ENCODE data around the gene SMAD3.

Gene SMAD3

GRCh38 chr15:67133026-67133425 lies 67.6 kb downstream of the SMAD3 start:
- Histone ChIP-seq H3K27ac (replicated peaks) (no peak overlapping the region), H3K27me3 (ENCODE audit: insufficient read depth, poor library complexity, severe bottlenecking) (no peaks in the 10 kb centered on the region), H3K4me3 (replicated peaks; ENCODE audit: insufficient read depth, low read length) (no peak overlapping the region)
- TF ChIP-seq REST (IDR thresholded peaks at IDR 0.05; ENCODE audit: insufficient replicate concordance, low read depth) (no peak), SPI1 (IDR thresholded peaks at IDR 0.05; ENCODE audit: borderline replicate concordance, low read depth) (no peak), CTCF (IDR thresholded peaks at IDR 0.05; ENCODE audit: insufficient read depth, low read length) (no peak), GABPA (IDR thresholded peaks at IDR 0.05; ENCODE audit: low read depth) (no peak), POLR2AphosphoS5 (IDR thresholded peaks at IDR 0.05; ENCODE audit: low read depth) (no peak)
- no peak for DNase-seq (ENCODE audit: low read depth in 1 of 2, low spot score in 1 of 2)

- no peak overlapping the region for H3K27ac ChIP-seq (replicated peaks)
- TF ChIP-seq SPI1 (IDR thresholded peaks at IDR 0.05; ENCODE audit: borderline replicate concordance, low read depth) (no peak), GABPA (IDR thresholded peaks at IDR 0.05; ENCODE audit: low read depth) (no peak), POLR2AphosphoS5 (IDR thresholded peaks at IDR 0.05; ENCODE audit: low read depth) (no peak), CTCF (IDR thresholded peaks at IDR 0.05; ENCODE audit: insufficient read depth, low read length) (no peak), REST (IDR thresholded peaks at IDR 0.05; ENCODE audit: insufficient replicate concordance, low read depth) (no peak)
- no peak overlapping the region for H3K4me3 ChIP-seq (replicated peaks; ENCODE audit: insufficient read depth, low read length)
- no peaks in the 10 kb centered on the region for H3K27me3 ChIP-seq (ENCODE audit: insufficient read depth, poor library complexity, severe bottlenecking)
- DNase-seq (ENCODE audit: low read depth in 1 of 2, low spot score in 1 of 2), result no peak
Measured at GRCh38 chr15:67133738-67134066, 68.3 kb downstream of the SMAD3 start.

GRCh38 chr15:67134067-67134838 lies 68.9 kb downstream of the SMAD3 start:
- Histone ChIP-seq H3K4me3 (replicated peaks; ENCODE audit: insufficient read depth, low read length) (no peak overlapping the region), H3K27me3 (ENCODE audit: insufficient read depth, poor library complexity, severe bottlenecking) (no peaks in the 10 kb centered on the region), H3K27ac (replicated peaks) (no peak overlapping the region)
- peak in 1 of 2 experiments; percentile 18 for DNase-seq (ENCODE audit: low read depth in 1 of 2, low spot score in 1 of 2)
- TF ChIP-seq SPI1 (IDR thresholded peaks at IDR 0.05; ENCODE audit: borderline replicate concordance, low read depth), result no peak
- TF ChIP-seq GABPA (IDR thresholded peaks at IDR 0.05; ENCODE audit: low read depth), result no peak
- TF ChIP-seq POLR2AphosphoS5 (IDR thresholded peaks at IDR 0.05; ENCODE audit: low read depth), result no peak
- TF ChIP-seq CTCF (IDR thresholded peaks at IDR 0.05; ENCODE audit: insufficient read depth, low read length), result no peak
- TF ChIP-seq REST (IDR thresholded peaks at IDR 0.05; ENCODE audit: insufficient replicate concordance, low read depth), result no peak
